ENCODE results near the gene RAG2.
"Not testable (repeated sequence)": the region's sequence is repeated elsewhere in the genome, so short reads cannot be mapped to it uniquely, and the experiment has no call there.

Gene RAG2

GRCh38 chr11:36600180-36600579 is 2.1 kb upstream of the RAG2 start:
- no peak for DNase-seq (ENCODE audit: low spot score)

GRCh38 chr11:36596880-36597279 is 1.2 kb downstream of the RAG2 start:
- no peak for DNase-seq (ENCODE audit: low spot score)

GRCh38 chr11:36594316-36594989 is 3.6 kb downstream of the RAG2 start, which contains the start of gene IFTAP:
IFTAP (plus strand) TSS chr11:36594502; CDS start chr11:36610104, 15,602 bp downstream.
- DNase-seq (ENCODE audit: low spot score) = peak; percentile 90

GRCh38 chr11:36591433-36591832 is 6.6 kb downstream of the RAG2 start:
- DNase-seq (ENCODE audit: low spot score) = no peak

- DNase-seq (ENCODE audit: low spot score) = no peak
These were observed 7.5 kb downstream of the RAG2 start for GRCh38 chr11:36590513-36590912.

GRCh38 chr11:36588099-36588498 is 9.9 kb downstream of the RAG2 start:
- no peak for DNase-seq (ENCODE audit: low spot score)

- no peak for DNase-seq (ENCODE audit: low spot score)
These were observed 11.5 kb downstream of the RAG2 start for GRCh38 chr11:36586543-36586942.

GRCh38 chr11:36583667-36584066 is 14.4 kb downstream of the RAG2 start:
- no peak for DNase-seq (ENCODE audit: low spot score)

GRCh38 chr11:36581536-36581935 is 16.5 kb downstream of the RAG2 start:
- DNase-seq (ENCODE audit: low spot score) = no peak

- DNase-seq (ENCODE audit: low spot score) = no peak
These were observed 19.6 kb downstream of the RAG2 start for GRCh38 chr11:36578458-36578857.

- no peak for DNase-seq (ENCODE audit: low spot score)
These were observed 20.2 kb downstream of the RAG2 start for GRCh38 chr11:36577859-36578258.

GRCh38 chr11:36577373-36577772 is 20.7 kb downstream of the RAG2 start:
- no peak for DNase-seq (ENCODE audit: low spot score)

- no peak for DNase-seq (ENCODE audit: low spot score)
These were observed 23.6 kb downstream of the RAG2 start for GRCh38 chr11:36574486-36574885.

- no peak for DNase-seq (ENCODE audit: low spot score)
These were observed 28.9 kb downstream of the RAG2 start for GRCh38 chr11:36569095-36569494.

GRCh38 chr11:36567694-36568093 is 30.3 kb downstream of the RAG2 start, which contains the start of gene RAG1:
RAG1 (plus strand) TSS chr11:36568007; CDS start chr11:36573305, 5,298 bp downstream.
- no peak for DNase-seq (ENCODE audit: low spot score)

GRCh38 chr11:36566407-36567053 is 31.5 kb downstream of the RAG2 start:
- no peak for DNase-seq (ENCODE audit: low spot score)

GRCh38 chr11:36565031-36565610 is 32.9 kb downstream of the RAG2 start:
- no peak for DNase-seq (ENCODE audit: low spot score)

- peak; percentile 69 for DNase-seq (ENCODE audit: low spot score)
These were observed 33.5 kb downstream of the RAG2 start for GRCh38 chr11:36564376-36565030.

- no peak for DNase-seq (ENCODE audit: low spot score)
These were observed 39.2 kb downstream of the RAG2 start for GRCh38 chr11:36558571-36559413.

GRCh38 chr11:36557991-36558390 is 40.0 kb downstream of the RAG2 start:
- DNase-seq (ENCODE audit: low spot score) = no peak

- not testable (repeated sequence) for DNase-seq (ENCODE audit: low spot score)
These were observed 40.6 kb downstream of the RAG2 start for GRCh38 chr11:36557390-36557789.

Data from globus pallidus (tissue), 1 donor.